T1000 (cell line): ENCODE measurements around the gene XCL1.
"Not testable (repeated sequence)": the region's sequence is repeated elsewhere in the genome, so short reads cannot be mapped to it uniquely, and the experiment has no call there.

ENCODE experiments used
- DNase-seq: peaks from one replicate; lab custom pipeline; 2025; ENCODE audit warnings: mixed read lengths; lab: John Stamatoyannopoulos, UW

Gene XCL1

DNA sequence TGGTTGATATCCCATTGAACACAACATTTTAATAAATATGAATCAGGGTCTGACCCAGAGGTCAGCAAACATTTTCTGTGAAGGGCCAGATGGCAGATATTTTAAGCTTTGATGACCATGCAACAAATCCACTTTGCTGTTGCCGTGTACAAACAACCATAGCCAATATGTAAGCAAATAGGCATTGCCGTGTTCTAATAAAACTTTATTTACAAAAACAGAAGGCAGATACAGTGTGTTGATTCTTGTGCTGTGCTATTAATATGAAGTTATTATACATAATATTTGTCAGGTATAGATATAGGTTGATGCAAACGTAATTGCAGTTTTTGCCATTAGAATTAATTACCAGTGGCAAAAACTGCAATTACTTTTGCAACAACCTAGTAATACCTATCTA lies 8.8 kb upstream of the XCL1 start:
- DNase-seq: no peak

DNA sequence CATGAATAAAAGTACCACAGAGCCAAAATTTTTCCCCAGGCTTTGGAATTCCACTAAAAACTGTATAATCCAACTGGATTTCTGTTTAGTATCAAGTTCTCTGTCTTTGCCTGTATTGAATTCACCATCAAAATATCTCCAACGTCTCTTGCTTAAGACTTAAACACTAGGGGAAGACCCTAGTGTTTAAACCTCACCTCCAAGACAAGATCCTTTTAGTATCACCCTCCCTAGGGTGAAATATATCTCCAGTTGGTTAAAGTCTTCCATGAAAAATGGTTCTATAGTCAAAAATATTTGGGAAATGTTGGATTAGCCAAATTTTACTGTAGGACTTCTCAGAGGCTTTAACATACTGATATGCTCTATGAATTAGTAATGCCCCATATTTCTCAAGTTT lies 8.1 kb upstream of the XCL1 start:
- DNase-seq: no peak

DNA sequence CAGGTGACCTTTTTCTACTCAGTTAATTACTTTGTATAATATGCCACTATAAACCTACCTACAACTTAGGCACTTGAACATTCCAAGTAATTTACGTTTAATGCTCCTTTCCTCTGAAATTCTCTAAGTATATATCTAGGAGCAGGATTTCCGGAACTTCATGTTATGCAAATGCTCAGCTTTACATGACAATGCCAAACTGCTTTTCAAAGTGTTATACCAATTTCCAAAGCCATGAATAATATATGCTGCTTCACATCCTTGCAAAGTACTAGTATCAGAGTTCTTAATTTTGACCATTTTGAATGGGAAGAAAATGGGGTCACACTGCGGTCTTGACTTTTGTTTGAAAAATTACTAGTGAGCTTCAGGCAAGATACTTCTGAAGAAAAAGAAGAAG lies 5.8 kb upstream of the XCL1 start:
- DNase-seq: no peak

DNA sequence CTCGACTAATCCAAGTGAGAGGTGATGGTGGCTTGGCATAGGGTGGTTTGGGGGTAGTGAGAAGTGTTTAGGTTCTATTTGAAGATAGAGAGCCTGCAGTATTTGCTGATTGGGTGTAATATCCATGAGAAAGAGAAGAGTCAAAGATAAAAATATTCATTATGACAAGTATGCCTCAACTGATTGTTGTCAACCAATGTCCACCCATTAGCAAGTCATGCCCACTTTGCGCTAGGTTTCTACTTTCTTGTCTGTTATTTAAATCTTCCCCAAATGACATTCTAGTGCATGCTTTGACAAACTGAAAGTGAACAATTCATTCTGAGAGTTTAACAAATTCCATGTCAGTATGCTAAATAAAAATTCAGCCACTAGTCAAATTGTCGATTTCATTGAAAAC lies 3.8 kb upstream of the XCL1 start:
- DNase-seq: no peak

DNA sequence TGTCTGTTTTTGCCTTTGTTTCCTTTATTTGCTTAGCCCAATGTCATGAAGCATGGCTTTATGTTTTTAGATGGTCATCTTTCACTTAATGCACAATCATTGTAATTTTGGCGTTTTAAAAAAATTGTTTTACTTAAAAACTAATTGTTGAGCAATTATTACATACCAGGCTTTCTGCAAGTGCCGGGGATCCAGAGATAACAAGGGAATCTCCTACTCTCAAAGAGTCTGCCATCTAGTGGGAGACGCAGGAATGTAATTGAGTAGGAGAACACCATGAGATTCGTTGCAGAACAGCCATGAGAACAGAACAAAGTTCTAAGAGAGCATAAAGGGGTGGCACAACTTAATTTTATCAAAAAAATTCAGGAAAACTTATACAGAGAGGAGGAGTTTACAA lies 2.2 kb upstream of the XCL1 start:
- DNase-seq: peak; percentile 5

DNA sequence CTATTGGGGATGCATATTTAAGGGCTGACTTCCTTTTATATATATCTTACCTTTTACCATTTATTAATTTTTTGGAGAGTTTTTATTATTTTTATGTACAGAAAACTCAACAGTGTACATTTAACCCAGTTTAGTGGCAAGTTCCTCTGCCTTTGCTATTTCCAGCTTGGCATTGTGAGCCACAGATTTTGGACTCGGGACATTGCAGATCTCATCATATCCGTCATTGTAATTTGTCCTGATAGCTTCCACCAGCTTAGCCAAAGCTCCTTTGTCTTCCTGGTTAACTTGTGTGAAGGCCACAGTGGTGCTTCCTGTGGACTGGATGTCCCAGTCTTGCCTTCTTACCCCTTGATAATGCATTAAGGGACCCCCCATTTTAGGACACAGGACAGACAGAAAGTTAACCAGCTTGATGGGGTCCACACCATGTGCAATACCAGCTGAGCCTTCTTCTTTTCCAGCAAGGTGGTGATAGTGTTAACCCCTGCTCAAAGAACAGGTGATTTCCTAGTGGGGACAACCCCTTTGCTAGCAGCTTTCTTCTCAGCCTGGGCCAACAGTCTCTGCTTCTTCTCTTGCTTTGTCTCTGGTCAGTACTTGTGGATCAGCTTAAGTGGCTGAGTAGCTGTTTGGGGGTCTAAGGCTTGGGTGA lies 2.3 kb downstream of the XCL1 start:
- not testable (repeated sequence) for DNase-seq

DNA sequence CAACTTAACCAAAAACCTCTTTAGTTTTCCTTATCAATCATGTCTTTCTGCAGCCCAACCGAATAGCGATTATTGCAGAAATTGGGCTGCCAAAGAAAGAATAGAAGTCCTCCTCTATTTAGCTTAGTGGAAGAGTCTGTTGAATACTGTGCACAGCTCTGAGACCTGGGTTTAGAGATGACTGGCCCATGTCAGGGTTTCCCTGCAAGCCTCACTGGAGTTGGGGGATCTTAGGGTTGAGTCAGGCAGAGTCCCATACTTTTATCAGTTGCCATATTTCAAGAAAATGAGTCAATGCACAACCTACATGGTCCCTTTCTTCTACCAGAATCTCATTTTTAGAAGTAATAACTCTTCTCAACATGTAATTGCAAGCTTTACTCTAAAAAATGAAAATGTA lies 3.9 kb downstream of the XCL1 start:
- DNase-seq: not testable (repeated sequence)

DNA sequence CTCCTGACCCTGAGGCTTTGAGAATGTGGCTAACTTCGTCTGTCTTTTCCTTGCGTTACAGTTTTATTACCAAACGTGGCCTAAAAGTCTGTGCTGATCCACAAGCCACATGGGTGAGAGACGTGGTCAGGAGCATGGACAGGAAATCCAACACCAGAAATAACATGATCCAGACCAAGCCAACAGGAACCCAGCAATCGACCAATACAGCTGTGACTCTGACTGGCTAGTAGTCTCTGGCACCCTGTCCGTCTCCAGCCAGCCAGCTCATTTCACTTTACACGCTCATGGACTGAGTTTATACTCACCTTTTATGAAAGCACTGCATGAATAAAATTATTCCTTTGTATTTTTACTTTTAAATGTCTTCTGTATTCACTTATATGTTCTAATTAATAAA lies 4.6 kb downstream of the XCL1 start:
- DNase-seq: not testable (repeated sequence)

DNA sequence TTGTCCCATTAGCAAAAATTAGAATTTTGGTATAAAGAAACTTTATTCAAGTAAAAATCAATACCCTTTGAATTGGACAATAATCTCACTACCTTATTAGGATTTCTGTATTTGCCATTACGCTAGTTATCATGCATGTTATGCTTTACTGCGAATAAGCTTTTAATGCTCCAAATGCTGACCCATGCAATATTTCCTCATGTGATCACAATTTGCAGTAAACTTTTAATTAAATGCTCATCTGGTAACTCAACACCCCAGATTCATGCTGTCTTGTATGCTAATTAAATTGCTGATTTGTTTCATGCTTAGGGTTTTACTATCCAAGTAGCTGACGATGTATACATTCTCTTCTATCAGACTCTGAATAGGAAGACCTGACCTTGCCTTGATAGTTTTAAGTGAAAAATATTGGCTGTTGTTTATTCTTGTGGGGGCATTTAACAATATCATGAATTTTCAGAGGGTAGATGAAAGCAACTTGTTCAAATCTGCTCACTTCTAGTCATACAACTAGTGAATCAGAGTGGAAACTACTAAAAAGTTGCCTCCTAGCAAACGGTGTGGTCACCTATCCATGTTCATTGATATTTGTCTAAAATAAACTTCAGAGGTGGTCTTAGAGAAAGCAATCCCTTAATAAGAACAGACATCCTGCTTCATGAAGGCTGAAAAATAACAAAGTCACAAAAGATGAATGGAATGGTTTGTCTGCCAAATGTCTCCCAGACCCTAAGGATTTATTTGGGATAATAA lies 5.6 kb downstream of the XCL1 start:
- DNase-seq: no peak

DNA sequence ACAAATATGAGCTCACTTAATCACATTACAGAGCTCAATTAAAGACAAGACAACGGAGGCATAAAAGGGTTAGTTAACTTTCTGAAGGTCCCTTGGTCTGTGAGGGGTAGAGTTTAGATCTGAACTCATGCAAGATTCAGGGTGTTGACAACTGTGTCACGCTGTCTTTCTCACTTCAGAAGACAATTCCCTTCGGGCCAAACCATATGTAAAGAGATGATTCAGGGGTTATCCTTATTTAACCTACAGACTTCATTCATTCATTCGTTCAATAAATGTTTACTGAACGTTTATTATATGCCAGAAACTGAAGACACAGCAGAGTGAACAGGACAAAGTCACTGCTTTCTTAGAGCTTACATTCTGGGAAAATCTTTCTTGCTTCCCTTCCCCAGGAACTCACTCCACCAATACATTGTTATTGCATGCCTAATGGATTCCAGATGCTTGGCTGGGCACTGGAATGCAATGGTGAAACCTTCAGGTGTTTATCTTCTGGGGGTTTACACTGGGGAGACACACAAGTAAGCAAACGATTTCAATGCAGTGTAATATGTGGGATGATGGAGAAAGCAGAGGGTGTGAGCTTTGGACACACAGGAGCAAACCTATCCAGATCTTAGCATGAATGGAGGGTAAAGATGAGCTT lies 6.4 kb downstream of the XCL1 start:
- no peak for DNase-seq

DNA sequence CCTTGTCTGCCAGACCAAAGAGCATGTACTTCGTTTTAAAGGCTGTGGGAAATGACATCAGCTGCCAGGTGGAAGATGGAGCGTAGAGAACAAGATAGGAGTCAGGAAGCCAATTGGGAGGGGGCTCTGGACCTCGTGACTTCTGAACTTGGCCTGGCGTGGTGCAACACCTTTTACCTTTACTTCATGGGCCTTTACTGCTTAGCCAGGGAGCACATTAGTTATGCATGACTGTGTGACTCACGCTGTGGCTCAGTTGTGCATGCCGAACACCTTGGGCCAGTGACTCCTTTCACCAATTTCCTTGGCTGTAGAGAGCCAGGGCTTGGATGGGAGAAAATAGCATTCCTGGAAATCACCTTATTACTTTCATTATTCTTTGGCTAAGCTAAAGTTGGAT lies 7.2 kb downstream of the XCL1 start:
- no peak for DNase-seq

DNA sequence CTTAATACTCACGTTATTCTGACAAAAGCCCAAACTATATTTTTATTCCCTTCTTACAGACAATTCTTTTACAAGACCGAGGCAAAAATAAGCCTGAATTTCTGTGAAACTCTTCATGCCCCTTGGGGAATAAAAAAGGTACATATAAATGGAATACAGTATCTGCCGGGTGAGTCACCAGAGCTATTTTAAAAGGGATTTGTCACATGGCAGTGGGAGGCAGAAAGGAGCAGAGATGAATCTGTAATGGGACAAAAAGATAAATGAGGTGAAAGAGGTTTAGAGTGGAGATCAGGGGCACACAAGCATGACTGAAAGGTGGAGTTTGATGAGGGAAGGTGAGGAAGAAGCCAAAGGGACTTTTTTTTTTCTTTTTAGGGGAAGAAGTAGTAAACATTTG lies 8.8 kb downstream of the XCL1 start:
- DNase-seq: peak; percentile 1

DNA sequence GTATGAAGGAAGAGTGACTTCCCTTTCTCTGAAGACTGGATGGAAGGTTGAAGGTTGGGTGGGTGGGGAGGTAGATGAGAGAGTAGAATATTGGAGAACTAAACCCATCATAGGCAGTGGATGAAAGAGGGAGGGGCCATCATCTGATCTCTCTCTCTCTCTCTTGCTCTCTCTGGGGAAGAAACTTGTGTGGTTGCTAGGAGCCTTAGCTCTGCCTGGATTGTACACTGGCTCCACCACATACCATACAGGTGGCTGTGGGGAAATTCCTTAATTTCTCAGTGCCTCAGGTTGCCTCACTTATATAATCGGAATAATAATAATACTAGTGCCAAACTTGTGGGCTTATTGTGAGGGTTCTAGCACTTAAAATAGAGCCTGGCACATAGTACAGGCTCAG lies 9.5 kb downstream of the XCL1 start:
- no peak for DNase-seq

DNA sequence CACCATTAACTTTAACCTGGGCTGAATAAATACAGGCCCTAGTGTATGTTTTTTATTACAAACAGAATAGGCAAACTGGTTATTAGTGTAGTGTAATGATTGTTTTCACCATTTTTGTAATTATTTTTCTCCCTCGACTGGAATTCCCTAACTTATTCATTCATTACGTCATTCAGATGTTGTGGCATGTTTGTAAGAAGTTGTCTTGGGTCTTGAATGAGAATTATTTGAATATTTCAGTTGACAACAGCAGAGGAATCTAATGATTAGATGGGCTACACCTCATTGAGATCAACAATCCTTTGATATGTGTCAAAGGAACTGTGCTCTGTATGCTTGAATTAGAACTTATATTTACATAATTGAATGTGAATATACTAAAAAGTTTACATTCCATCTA lies 12.8 kb downstream of the XCL1 start:
- DNase-seq: no peak

DNA sequence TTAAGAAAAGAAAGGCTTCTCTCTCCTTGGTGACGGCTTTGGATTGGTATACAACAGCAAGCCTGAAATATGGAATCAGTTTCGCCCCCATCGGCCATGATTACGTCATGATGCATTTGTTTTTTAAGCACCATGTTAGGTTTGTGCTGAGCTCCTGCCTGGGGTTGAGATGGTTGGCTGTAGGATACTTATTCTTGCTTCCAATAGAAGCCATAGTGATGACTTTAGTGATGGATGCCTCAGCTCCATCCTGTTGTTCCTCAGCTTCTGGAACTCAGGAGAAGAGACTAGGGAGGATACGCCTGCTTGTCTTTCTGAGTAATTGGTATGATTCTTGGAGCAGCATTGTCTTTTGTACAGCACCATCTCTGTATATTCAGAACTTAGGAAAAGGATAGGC lies 14.7 kb downstream of the XCL1 start:
- no peak for DNase-seq

DNA sequence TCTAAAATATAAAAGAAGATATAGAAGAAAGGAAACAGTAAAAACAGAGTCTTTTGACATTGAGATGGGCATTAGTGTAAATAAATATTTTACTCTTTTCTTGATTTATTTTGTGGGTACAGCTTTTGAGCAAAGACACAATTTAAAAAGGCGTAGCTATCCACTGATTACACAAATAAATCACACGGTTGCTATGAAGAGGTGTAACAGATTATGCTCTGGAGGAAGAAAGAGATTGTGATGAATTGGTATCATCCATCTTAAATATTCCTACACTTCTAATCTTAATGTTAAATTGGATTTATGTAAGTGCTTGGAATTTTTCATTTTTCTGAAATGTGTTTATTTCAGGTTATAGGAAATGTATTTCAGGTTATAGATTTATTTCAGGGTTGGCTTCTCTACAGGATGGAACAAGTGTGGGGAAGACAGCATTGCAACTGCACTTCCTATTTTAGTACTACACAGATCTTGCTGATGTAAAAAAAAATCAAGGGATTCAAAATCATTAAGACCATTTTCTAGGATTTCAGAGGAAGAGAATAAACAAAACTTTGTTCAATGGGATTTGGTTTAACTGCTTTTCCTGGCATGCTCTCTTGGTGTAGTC lies 15.3 kb downstream of the XCL1 start:
- no peak for DNase-seq

DNA sequence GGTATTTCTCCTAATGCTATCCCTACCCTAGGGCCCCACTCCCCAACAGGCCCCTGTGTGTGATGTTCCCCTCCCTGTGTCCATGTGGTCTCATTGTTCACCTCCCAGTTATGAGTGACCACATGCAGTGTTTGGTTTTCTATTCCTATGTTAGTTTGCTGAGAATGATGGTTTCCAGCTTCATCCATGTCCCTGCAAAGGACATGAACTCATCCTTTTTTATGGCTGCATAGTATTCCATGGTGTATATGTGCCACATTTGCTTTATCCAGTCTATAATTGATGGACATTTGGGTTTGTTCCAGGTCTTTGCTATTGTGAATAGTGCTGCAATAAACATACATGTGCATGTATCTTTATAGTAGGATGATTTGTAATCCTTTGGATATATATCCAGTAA lies 19.0 kb downstream of the XCL1 start:
- DNase-seq: not testable (repeated sequence)

DNA sequence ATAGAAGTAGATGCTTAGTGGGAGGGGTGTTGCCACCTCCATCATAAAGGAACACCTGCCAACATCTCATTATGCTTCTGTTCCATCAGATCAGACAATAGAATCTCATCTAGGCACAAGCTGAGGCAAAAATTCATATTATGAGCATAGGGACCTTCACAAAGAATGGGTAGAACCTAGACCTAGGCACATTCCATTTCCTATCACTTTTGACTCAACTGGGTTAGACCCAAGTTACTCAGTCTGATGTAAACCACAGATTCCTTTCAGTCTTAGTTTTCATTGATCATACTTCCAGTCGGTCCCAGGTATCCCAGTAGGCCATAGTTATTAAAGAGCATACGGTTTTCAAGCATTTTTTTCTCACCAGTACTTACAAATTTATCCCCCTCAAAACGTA lies 21.7 kb downstream of the XCL1 start:
- no peak for DNase-seq

DNA sequence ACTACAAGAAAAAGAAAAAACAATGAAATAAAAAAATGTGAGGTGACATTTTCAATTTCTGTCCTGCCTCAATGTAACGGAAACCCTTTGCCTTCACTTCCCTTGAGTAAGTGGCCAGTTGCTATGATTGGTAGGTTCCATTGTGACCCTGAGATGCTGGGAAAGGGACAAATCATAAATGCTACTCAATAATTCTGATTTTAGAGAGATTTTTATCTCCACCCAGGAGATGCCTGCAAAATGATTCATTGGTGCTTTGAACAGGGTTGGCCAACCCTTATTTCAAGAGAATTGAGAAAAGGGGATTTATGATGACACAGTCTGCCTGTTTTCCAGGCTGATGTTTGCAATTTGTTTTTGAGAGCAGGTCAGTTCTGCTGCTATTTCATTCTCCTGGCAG lies 22.5 kb downstream of the XCL1 start:
- no peak for DNase-seq

DNA sequence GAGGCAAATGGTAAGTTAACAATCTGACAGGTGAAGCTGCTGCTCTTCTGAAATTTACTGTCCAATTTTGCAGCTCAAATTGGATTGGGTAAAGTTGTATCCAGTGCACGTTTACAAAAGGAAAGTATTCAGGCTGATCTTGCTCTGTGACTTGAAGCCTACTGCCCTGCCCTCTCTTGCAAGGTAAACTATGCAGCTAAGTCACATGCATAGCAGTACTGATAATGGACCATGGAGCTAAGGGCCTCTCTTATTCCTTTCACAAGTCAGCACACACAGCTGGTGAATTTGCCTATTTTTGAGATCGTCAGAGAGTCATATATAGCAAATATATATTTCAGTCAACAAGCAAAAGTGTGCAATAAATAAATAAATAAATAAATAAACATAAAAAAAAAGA lies 23.2 kb downstream of the XCL1 start:
- DNase-seq: no peak

DNA sequence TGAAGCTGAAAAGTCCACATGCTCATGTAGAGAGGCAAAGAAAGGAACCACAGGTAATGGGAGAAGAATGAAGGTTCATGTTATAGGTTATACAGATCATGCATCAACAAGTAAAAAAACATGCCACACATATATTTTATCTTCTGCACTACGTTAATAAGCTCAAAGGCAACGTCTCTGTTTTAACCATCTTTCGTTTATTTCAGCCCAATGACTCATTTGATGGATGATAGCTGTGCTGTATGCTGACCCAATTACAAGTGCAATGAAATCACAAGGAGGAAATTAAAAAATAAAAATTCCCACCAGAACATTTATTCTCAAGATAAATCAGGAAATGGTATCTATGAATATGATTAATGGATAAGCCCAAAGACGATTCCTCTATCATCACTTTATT lies 24.6 kb downstream of the XCL1 start:
- DNase-seq: no peak

DNA sequence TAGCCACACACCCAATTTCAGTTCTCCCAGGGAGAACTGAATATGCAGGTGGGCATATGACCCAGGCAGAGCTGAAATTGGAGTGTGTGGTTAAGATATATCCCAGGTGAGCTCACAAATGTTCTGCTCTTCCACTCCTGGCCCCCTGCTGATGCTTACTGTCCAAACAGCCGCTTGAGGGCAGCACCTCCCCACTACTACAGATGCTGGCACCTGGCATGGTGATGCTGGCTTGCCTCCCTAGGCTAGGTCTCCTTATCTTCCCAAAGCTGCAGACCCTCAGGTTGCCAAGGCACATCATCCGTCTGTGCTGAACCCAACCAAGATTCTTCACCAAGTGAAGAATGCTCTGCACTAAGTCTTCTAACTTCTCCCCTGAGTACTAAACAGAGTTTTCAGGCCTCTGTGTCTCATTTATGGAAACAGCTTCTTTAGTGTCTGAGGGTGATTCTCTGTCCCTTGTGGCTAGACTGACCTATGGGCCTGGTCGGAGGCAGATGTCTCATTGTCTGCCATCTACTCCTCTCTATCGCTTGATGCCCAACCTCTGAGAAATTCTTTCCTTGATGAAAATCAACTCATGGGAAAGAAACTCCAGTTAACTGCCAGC lies 27.2 kb downstream of the XCL1 start:
- peak; percentile 3 for DNase-seq

DNA sequence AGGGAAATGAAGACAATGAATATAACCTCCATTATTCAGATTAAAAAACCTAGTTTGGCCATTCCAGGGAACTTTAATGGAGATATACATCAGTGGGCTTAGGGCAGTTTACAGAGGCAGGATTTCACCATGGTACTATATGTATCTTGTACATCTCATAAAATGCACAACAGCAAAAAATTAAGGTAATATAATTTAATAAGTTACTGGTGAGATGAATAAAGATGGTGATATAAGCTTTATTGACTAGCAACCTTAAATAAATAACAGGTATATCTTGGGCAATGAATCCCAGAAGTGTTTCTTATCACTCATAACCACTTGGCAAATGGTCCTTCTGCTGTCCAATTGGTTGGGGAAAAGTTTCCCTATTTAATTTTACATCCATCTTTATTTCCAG lies 29.0 kb downstream of the XCL1 start:
- DNase-seq: no peak
